HCEC 1CT (cell line): ENCODE results near the gene ZNF750.

Source experiments
- DNase-seq: peaks from one replicate; pipeline ENCODE4 v3.0.0-alpha.2; 2017

Gene ZNF750

GRCh38 chr17:82810644-82811430 is 29.0 kb downstream of the ZNF750 start:
- no peak for DNase-seq

- DNase-seq, result no peak
These were observed 30.6 kb downstream of the ZNF750 start for GRCh38 chr17:82808921-82809905.

GRCh38 chr17:82808006-82808405 is 31.8 kb downstream of the ZNF750 start:
- no peak for DNase-seq

GRCh38 chr17:82807562-82807961 is 32.3 kb downstream of the ZNF750 start:
- DNase-seq, result no peak

GRCh38 chr17:82807101-82807500 is 32.7 kb downstream of the ZNF750 start:
- no peak for DNase-seq

- no peak for DNase-seq
These were observed 33.2 kb downstream of the ZNF750 start for GRCh38 chr17:82806645-82807044.

- no peak for DNase-seq
These were observed 34.0 kb downstream of the ZNF750 start for GRCh38 chr17:82805823-82806222.

- DNase-seq, result no peak
These were observed 34.6 kb downstream of the ZNF750 start for GRCh38 chr17:82805254-82805653.

- no peak for DNase-seq
These were observed 35.2 kb downstream of the ZNF750 start for GRCh38 chr17:82804442-82805191.

- DNase-seq, result no peak
These were observed 36.2 kb downstream of the ZNF750 start for GRCh38 chr17:82803606-82804005.

- DNase-seq, result no peak
These were observed 36.6 kb downstream of the ZNF750 start for GRCh38 chr17:82803185-82803584.

- no peak for DNase-seq
These were observed 37.6 kb downstream of the ZNF750 start for GRCh38 chr17:82802075-82802780.

GRCh38 chr17:82801377-82801970 is 38.3 kb downstream of the ZNF750 start:
- no peak for DNase-seq

GRCh38 chr17:82800885-82801284 is 38.9 kb downstream of the ZNF750 start:
- no peak for DNase-seq

GRCh38 chr17:82799591-82799990 is 40.2 kb downstream of the ZNF750 start:
- DNase-seq, result no peak

- DNase-seq, result no peak
These were observed 41.1 kb downstream of the ZNF750 start for GRCh38 chr17:82798752-82799151.

GRCh38 chr17:82797061-82797460 is 42.8 kb downstream of the ZNF750 start:
- no peak for DNase-seq

- DNase-seq, result no peak
These were observed 44.2 kb downstream of the ZNF750 start for GRCh38 chr17:82795615-82796014.

GRCh38 chr17:82794781-82795482 is 44.9 kb downstream of the ZNF750 start:
- DNase-seq, result no peak

- no peak for DNase-seq
These were observed 45.7 kb downstream of the ZNF750 start for GRCh38 chr17:82793974-82794630.

- peak; percentile 78 for DNase-seq
These were observed 48.3 kb downstream of the ZNF750 start for GRCh38 chr17:82791532-82791931.
